NT2/D1 (cell line): ENCODE results near the gene DOCK1.

Experiments used
- SUZ12 ChIP-seq: IDR thresholded peaks from 2 replicates; pipeline ENCODE4 v1.6.1; 2011; ENCODE audit not compliant: insufficient read length, insufficient read depth; ENCODE audit errors: extremely low read depth
- YY1 ChIP-seq: IDR thresholded peaks from 2 replicates; pipeline ENCODE4 v1.6.1; 2011; ENCODE audit not compliant: insufficient read length, insufficient read depth
- ZNF274 ChIP-seq: IDR thresholded peaks from 2 replicates; pipeline ENCODE4 v1.6.1; 2011; ENCODE audit warnings: mild to moderate bottlenecking, low read depth, low read length

DNA sequence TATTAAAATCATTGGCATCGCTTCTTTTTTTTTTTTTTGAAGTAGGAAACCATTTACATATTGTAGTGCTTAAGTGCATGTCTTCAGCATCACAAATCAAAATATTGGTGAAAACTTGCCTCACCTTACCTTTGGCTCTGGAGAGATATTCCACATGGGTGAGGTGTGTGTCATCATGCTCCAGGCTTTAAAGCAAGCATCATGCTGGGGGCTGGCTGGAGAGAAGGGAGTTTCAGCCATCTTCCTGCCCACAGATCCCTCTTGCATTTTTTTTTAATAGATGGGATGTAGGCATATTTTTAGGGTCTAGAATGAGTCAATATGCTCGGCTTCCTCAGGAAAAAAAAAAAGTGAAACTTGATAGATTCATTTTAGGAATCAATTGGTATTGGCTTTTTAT, 293.5 kb downstream of the DOCK1 start:
- TF ChIP-seq YY1 (no peak), SUZ12 (no peak), ZNF274 (no peak)
